Right atrium auricular region (tissue), 2 donors: ENCODE measurements around the gene ANXA3. TPM values are rescaled to one million over a fixed set of nuclear protein-coding genes. Genes with fewer than 3 reads are reported as not detected.
"Not testable (repeated sequence)": the region's sequence is repeated elsewhere in the genome, so short reads cannot be mapped to it uniquely, and the experiment has no call there.

Source experiments
- DNase-seq: peaks from one replicate; pipeline ENCODE4 v3.0.0-alpha.2; 2019; ENCODE audit warnings: low spot score
- H3K27ac ChIP-seq, 2 donors: fragments of 200-600 bp; sonication (generic); 1 replicate in 1 of 2; 2 replicates in 1 of 2; pipeline ENCODE4 v1.5.1; 2016 to 2019
- H3K27me3 ChIP-seq, 2 donors: fragments of 200-600 bp; sonication (generic); one replicate each; pipeline versions ENCODE4 v1.5.1 to v1.6.0; 2017 to 2019
- H3K36me3 ChIP-seq: fragments of 200-600 bp; sonication (generic); one replicate; pipeline ENCODE4 v1.5.1; 2016
- H3K4me1 ChIP-seq, 2 donors: fragments of 200-600 bp; sonication (generic); one replicate each; pipeline versions ENCODE4 v1.5.1 to v1.6.0; 2017 to 2019
- H3K4me3 ChIP-seq, 2 donors: fragments of 200-600 bp; sonication (generic); 1 replicate in 1 of 2; 2 replicates in 1 of 2; pipeline ENCODE4 v1.5.1; 2017 to 2019; ENCODE audit warnings: mild to moderate bottlenecking in 1 of 2, moderate library complexity in 1 of 2
- H3K9me3 ChIP-seq, 2 donors: fragments of 200-600 bp; sonication (generic); one replicate each; pipeline ENCODE4 v1.5.1; 2019
- total RNA-seq, 2 donors: library from RNA; depleted of rRNA; stranded (reverse); fragments of >200 nt; gene quantifications; one replicate each; pipeline ENCODE4 v1.1.0, GENCODE V29; 2016
- TF ChIP-seq, protein P1 (sequence below), 2 donors: fragments of 200-600 bp; sonication (generic); IDR thresholded peaks; one replicate each; pipeline ENCODE4 v1.5.1; 2019; ENCODE audit warnings: antibody characterized with exemption in 2 of 2

ANXA3 gene
- total RNA-seq, 2 donors from 2014 or later = 39.4 to 54.0 TPM

DNA sequence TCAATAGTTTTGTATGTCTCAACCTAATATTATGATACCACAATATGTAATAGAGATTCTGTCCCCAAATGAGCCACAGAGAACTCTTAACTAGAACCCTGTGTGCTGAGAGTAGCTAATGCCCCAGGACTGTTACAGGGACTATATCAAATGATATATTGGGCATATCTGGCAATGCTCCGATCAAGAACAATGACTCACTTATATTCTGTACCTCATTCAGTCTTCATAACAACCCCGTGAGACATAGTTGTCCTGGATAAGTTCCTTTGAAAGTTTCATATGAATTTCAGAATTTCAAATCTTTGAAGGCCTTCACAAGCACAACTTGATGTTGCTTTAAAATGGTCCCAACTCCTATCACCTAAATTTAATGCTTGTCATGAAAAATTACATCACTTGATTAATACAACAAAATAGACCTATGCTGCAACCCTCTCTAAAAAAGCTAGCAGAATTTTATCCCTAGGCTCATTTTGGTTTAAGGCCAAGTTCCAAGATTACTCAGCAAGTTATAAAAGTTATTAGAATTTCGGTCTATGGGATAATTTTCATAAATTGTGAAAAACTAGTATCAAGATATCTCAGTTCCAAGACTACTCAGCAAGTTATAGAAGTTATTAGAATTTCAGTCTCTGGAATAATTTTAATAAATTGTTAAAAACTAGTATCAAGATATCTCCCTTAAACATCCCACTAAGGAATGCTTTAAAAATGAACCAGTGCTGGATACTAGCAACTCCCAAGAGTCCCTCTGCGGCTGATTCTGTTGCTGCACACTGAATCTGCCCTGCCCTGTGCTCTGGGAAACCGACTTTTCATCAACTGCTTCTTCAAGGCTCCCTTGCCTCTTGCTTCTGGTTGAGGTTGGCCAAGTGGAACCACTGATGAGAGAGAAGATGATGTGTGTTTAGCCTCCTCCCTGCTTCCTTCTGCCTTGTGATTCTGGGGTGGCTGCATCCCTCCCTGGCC is 6.0 kb upstream of the ANXA3 start:
- no peak for DNase-seq
- no peaks in the 10 kb centered on the region for H3K36me3 ChIP-seq
- no peaks in the 10 kb centered on the region for H3K9me3 ChIP-seq
- TF ChIP-seq, protein P1, sequence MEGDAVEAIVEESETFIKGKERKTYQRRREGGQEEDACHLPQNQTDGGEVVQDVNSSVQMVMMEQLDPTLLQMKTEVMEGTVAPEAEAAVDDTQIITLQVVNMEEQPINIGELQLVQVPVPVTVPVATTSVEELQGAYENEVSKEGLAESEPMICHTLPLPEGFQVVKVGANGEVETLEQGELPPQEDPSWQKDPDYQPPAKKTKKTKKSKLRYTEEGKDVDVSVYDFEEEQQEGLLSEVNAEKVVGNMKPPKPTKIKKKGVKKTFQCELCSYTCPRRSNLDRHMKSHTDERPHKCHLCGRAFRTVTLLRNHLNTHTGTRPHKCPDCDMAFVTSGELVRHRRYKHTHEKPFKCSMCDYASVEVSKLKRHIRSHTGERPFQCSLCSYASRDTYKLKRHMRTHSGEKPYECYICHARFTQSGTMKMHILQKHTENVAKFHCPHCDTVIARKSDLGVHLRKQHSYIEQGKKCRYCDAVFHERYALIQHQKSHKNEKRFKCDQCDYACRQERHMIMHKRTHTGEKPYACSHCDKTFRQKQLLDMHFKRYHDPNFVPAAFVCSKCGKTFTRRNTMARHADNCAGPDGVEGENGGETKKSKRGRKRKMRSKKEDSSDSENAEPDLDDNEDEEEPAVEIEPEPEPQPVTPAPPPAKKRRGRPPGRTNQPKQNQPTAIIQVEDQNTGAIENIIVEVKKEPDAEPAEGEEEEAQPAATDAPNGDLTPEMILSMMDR (IDR thresholded peaks at IDR 0.05) = no peak
- no peak overlapping the region for H3K4me3 ChIP-seq
- H3K27me3 ChIP-seq = no peaks in the 10 kb centered on the region
- H3K27ac ChIP-seq = no peak overlapping the region
- H3K4me1 ChIP-seq = peaks cover 0 to 3% of the 10 kb centered on the region in 2 donors

DNA sequence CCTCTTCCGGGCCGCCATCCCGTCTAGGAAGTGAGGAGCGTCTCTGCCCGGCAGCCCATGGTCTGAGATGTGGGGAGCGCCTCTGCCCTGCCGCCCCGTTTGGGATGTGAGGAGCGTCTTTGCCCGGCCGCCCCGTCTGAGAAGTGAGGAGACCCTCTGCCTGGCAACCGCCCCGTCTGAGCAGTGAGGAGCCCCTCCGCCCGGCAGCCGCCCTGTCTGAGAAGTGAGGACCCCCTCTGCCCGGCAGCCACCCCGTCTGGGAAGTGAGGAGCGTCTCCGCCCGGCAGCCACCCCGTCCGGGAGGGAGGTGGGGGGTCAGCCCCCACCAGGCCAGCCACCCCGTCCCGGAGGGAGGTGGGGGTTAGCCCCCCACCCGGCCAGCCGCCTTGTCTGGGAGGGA is 3.7 kb upstream of the ANXA3 start:
- not testable (repeated sequence) for H3K4me3 ChIP-seq, H3K36me3 ChIP-seq, DNase-seq, H3K27ac ChIP-seq, H3K9me3 ChIP-seq, H3K27me3 ChIP-seq
- H3K4me1 ChIP-seq = peaks cover 0 to 12% of the 10 kb centered on the region in 2 donors

DNA sequence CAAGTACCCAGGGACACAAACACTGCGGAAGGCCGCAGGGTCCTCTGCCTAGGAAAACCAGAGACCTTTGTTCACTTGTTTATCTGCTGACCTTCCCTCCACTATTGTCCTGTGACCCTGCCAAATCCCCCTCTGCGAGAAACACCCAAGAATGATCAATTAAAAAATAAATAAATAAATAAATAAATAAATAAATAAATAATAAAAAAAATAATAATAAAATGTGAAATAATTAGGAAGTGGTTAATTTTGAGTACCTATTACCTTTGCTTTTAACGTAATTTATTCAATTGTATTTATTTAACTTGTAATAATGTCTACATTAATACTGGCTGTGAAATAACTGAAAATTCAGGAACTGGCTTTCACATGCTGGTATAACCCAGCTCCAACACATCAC is 2.7 kb upstream of the ANXA3 start:
- not testable (repeated sequence) for DNase-seq, H3K36me3 ChIP-seq, H3K4me3 ChIP-seq, H3K27me3 ChIP-seq, H3K27ac ChIP-seq, H3K9me3 ChIP-seq
- peaks cover 0 to 12% of the 10 kb centered on the region in 2 donors for H3K4me1 ChIP-seq

- Histone ChIP-seq H3K4me3 (peak overlapping the region; percentile 51 to 67), H3K9me3 (no peaks in the 10 kb centered on the region), H3K27ac (peak overlapping the region; percentile 79 to 81), H3K36me3 (no peaks in the 10 kb centered on the region), H3K4me1 (peaks cover 0 to 8% of the 10 kb centered on the region in 2 donors), H3K27me3 (no peaks in the 10 kb centered on the region)
- DNase-seq = no peak
- TF ChIP-seq, protein P1 (IDR thresholded peaks at IDR 0.05) = no peak
Observed at GRCh38 chr4:78552389-78553042, 946 bp downstream of the ANXA3 start.

GRCh38 chr4:78553043-78553396 is 1.4 kb downstream of the ANXA3 start:
- Histone ChIP-seq H3K27ac (peak overlapping the region; percentile 79 to 81), H3K4me1 (peaks cover 0 to 8% of the 10 kb centered on the region in 2 donors)

DNA sequence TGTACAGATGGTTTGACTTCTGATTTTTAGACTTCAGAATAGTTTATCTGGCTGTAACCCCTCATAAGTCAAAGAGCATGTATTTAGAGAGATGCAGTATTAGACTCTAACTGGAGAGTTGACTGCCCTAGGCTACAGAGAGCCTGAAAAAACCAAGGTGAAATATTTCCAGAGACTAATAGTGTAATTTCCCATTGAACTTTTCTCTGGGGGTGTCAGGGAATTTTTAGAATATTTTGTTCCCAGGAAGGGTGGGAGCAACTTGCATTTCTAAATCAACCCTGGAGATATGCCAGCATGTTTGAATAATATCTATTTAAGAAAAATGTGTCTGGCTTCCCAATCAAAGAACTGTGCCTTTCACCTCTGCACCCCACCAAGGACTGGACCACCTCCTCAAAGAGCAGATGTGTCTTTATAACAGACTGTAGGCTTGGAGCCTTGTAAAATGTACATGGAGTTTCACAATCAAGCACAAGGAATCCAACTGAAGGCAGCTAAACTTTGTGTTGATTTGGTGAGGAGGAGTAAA is 2.0 kb downstream of the ANXA3 start:
- Histone ChIP-seq H3K4me1 (peaks cover 0 to 8% of the 10 kb centered on the region in 2 donors), H3K27ac (peak overlapping the region; percentile 79 to 81), H3K36me3 (no peaks in the 10 kb centered on the region), H3K4me3 (peak overlapping the region in 1 of 2 donors; percentile 15), H3K9me3 (no peaks in the 10 kb centered on the region), H3K27me3 (no peaks in the 10 kb centered on the region)
- TF ChIP-seq, protein P1 (IDR thresholded peaks at IDR 0.05) = no peak
- no peak for DNase-seq

More at GRCh38 chr4:78553043-78553396, 1.4 kb downstream of the ANXA3 start:
- H3K9me3 ChIP-seq = no peaks in the 10 kb centered on the region
- no peaks in the 10 kb centered on the region for H3K27me3 ChIP-seq
- TF ChIP-seq, protein P1 (IDR thresholded peaks at IDR 0.05) = no peak
- H3K36me3 ChIP-seq = no peaks in the 10 kb centered on the region
- peak overlapping the region; percentile 15 to 51 for H3K4me3 ChIP-seq
- no peak for DNase-seq
